ENCODE results near the gene DUS2. TPM values are rescaled to one million over a fixed set of nuclear protein-coding genes. Genes with fewer than 3 reads are reported as not detected.

The DUS2 gene
- total RNA-seq (ENCODE audit: low replicate concordance) = 21.7 and 24.1 TPM in 2 replicates
- long read RNA-seq, transcript DUS2-201 (16 exons, 1,933 nt) = minor isoform, 40 of 155 reads
- long read RNA-seq, transcript DUS2-207 (17 exons, 2,310 nt) = major isoform, 92 of 155 reads
- long read RNA-seq, partial matches to known transcripts = 1 of 155 reads
- long read RNA-seq, other reads (novel, unspliced or antisense) = 21 of 155 reads

- peak; percentile 94 for DNase-seq (ENCODE audit: extremely low spot score, unreplicated experiment)
- peak within 1 kb of the TSS; percentile 100 for H3K4me3 Mint-ChIP-seq
- peaks cover 8% of the 10 kb centered on the region for H3K4me1 Mint-ChIP-seq (ENCODE audit: unreplicated experiment)
- peaks cover 9% of the 10 kb centered on the region for H3K36me3 Mint-ChIP-seq
- no peaks in the 10 kb centered on the region for H3K9me3 Mint-ChIP-seq
- H3K27me3 Mint-ChIP-seq = peaks cover 3% of the 10 kb centered on the region
- TF ChIP-seq CTCF (conservative IDR thresholded peaks at IDR 0.05) = no peak
- H3K27ac Mint-ChIP-seq = peak within 1 kb of the TSS; percentile 97
These were observed at the start of gene DUS2, which contains the start of gene DDX28 for GRCh38 chr16:68022728-68023537. TSS of gene DUS2 (plus strand) at chr16:68023284. CDS start at chr16:68038024, 14,740 bp downstream. TSS of gene DDX28 (minus strand) at chr16:68023232. CDS start at chr16:68023202, 30 bp downstream.

DNA sequence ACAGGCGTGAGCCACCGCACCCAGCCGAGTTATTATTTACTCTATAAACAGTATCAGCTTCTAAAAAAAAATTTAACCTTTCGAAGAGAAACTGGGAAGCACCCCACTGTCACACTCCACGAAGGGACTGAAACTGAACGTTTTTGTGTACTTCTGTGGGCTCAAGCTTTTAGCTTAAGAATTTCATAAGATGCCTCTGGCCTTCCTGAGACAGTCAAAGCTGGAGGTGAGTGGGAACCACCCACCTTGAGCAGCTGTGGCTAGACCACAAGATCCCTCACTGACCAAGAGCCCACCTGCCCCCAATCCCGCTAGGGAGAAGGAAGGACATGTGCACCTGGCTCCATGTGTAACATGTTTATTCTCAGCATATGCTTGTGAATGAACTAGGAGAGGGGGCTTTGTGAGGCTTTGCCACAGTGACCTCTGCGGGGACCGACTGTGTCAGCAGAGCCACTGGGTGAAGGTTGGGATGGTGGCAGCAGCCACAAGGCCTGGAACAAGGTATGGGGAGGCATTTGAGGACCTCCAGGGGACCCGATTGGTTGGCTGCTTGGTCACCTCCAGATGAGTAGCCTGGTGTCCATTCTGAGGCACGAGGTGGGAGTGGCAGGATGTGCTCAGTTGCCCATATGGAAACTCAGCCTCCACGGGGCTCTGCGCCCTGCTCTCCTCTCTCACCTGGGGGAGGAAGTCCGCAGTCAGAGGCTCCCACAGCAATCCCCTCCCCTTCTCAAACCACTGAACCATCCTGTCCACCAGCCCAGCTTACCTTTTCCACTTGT, 47.6 kb upstream of the DUS2 start:
- Mint-ChIP-seq H3K4me3 (no peak overlapping the region), H3K27me3 (peaks cover 13% of the 10 kb centered on the region), H3K27ac (no peak overlapping the region), H3K9me3 (no peaks in the 10 kb centered on the region), H3K4me1 (ENCODE audit: unreplicated experiment) (no peaks in the 10 kb centered on the region), H3K36me3 (no peaks in the 10 kb centered on the region)
- no peak for DNase-seq (ENCODE audit: extremely low spot score, unreplicated experiment)
- no peak for TF ChIP-seq CTCF (conservative IDR thresholded peaks at IDR 0.05)

DNA sequence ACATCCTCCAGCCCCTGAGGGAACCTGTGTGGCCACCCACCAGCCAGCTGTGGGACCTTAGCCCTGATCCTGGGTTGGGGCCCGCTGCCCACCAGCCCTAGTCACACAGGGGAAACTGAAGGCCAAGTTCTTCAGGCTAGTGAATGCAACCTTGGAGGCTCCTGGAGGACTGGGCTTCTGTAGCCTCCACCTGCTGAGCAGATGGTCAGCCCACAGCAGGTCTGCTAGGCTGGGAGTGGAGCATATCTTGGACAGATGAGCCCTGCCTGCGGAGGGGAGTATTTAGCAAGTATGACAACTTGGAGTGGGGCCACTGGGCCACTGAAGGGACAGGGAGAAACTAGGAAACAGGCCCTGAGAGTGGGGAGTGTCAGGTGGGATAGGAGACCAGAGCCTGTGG, 46.9 kb upstream of the DUS2 start:
- Mint-ChIP-seq H3K27ac (no peak overlapping the region), H3K4me1 (ENCODE audit: unreplicated experiment) (no peaks in the 10 kb centered on the region), H3K27me3 (peaks cover 10% of the 10 kb centered on the region), H3K4me3 (no peak overlapping the region), H3K36me3 (no peaks in the 10 kb centered on the region), H3K9me3 (no peaks in the 10 kb centered on the region)
- TF ChIP-seq CTCF (conservative IDR thresholded peaks at IDR 0.05) = no peak
- DNase-seq (ENCODE audit: extremely low spot score, unreplicated experiment) = no peak

- no peak for TF ChIP-seq CTCF (conservative IDR thresholded peaks at IDR 0.05)
- no peak for DNase-seq (ENCODE audit: extremely low spot score, unreplicated experiment)
- H3K27me3 Mint-ChIP-seq = peaks cover 10% of the 10 kb centered on the region
- H3K4me3 Mint-ChIP-seq = no peak overlapping the region
- no peaks in the 10 kb centered on the region for H3K9me3 Mint-ChIP-seq
- no peaks in the 10 kb centered on the region for H3K4me1 Mint-ChIP-seq (ENCODE audit: unreplicated experiment)
- H3K36me3 Mint-ChIP-seq = no peaks in the 10 kb centered on the region
- no peak overlapping the region for H3K27ac Mint-ChIP-seq
These were observed 46.1 kb upstream of the DUS2 start for GRCh38 chr16:67977005-67977404.

DNA sequence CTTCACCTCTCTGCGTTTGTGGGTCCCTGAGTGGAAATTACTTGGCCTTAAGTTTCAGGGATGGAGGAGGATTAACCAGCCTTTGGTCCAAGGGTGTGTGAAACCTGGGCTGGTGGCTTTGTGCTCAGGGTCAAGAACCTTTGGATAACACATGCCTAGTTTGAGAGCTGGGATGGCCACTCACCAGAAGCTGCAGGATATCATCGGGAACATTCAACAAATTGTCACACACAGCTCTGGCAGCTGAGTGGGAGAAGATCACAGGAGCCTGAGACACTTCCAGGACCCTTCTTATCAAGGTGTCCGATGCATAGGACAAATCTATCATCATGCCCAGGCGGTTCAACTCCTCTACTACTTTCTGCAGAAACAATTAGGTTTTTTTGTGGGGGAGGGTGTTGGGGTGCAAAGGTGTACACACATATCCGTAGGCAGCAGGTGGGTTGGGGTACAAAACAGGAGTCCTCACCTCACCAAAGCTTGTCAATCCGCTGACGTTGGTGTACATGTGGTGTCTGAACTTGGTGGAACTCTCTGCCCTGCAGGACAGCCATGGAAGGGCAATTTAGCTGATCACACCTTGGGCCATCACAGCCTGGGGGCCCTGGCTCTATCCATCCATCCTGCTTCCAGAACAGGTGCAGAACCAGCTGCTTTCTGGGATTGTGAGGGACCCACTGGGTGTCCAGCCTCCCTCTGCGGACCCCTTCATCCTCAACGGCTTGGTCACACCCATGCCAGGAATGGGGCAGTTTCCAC, 45.4 kb upstream of the DUS2 start:
- Mint-ChIP-seq H3K36me3 (no peaks in the 10 kb centered on the region), H3K9me3 (no peaks in the 10 kb centered on the region), H3K27ac (no peak overlapping the region), H3K4me3 (no peak overlapping the region), H3K4me1 (ENCODE audit: unreplicated experiment) (no peaks in the 10 kb centered on the region), H3K27me3 (peaks cover 10% of the 10 kb centered on the region)
- DNase-seq (ENCODE audit: extremely low spot score, unreplicated experiment) = no peak
- no peak for TF ChIP-seq CTCF (conservative IDR thresholded peaks at IDR 0.05)
